Measurements from ENCODE around the gene RPS10.
"Not testable (repeated sequence)": the region's sequence is repeated elsewhere in the genome, so short reads cannot be mapped to it uniquely, and the experiment has no call there.

Gene RPS10

DNA sequence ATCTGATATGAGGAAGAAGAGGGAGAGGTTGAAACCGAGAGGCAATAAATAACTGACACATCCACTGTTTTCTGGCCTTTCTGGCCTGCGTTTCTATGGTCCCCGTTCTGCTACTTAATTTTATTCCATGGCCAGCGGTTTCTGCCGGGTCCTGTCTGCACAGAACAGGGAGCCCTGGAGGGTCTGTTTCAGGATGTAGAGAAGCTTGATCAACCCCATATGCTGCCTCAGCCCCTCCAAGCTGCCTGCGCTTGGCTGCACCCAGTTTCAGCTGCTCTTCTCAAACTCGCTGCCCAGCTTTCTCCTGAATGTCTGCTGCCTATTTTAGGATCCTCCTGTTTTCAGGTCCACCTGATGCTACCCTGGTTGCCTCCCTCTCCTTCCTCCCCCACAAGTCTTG, 21.5 kb upstream of the RPS10 start:
- no peak for DNase-seq

DNA sequence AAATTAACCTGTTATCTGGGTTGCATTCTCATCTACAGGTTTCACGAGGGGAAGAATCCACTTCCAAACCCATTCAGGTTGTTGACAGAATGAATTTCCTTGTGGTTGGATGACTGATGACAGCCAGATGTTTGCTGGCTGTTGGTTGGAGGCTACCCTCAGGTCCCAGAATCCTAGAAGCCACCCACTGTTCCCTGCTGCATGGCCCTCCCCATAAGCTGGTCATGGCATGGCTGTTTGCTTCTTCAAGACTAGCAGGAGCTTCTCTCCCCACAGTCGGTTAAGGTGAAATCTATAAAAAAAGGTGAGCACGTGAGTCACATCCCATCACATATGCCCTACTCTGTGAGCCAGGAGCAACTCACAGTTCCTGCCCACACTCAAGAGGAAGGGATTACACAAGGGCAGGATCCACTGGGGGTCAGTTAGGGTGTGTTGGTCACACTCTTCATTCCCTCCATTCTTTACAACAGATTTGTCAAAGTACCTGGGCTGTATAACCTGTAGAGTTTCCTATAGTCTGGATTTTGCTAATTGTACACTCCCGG, 19.5 kb upstream of the RPS10 start:
- no peak for DNase-seq

DNA sequence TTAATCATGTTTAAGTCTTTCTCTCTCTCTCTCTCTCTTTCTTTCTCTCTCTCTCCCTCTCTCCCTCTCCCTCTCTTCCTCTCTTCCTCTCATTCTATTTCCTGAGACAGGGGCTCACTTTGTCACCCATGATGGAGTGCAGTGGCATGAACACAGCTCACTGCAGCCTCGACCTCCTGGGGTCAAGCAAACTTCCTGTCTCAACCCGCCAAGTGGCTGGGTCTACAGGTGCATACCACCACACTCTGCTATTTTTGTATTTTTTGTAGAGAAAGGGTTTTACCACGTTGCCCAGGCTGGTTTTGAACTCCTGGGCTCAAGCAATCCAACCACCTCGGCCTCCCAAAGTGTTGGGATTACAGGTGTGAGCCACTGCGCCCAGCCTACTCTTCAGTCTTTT, 15.7 kb upstream of the RPS10 start:
- DNase-seq: no peak

DNA sequence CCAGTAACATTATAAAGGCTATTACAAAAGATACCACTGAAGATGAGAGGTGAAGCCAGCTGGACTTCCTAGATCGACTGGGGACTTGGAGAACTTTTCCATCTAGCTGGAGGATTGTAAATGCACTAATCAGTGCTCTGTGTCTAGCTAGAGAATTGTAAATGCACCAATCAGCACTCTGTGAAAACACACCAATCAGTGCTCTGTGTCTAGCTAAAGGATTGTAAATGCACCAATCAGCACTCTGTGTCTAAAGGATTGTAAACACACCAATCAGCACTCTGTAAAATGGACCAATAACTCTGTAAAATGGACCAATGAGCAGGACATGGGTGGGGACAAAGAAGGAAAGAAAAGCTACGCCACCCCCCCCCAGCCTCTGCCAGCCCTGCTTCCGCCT, 13.6 kb upstream of the RPS10 start:
- DNase-seq: no peak

DNA sequence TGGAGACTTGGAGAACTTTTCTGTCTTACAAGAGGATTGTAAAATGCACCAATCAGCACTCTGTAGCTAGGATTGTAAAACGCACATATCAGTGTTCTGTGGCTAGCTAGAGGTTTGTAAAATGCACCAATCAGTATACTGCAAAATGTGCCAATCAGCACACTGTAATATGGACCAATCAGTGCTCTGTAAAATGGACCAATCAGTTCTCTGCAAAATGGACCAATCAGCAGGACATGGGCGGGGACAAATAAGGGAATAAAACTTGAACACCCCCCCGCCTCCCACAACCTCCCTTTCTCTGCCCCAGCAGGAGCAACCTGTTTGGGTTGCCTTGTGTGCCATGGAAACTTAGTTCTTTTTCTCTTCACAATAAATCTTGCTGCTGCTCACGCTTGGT, 12.8 kb upstream of the RPS10 start:
- no peak for DNase-seq

DNA sequence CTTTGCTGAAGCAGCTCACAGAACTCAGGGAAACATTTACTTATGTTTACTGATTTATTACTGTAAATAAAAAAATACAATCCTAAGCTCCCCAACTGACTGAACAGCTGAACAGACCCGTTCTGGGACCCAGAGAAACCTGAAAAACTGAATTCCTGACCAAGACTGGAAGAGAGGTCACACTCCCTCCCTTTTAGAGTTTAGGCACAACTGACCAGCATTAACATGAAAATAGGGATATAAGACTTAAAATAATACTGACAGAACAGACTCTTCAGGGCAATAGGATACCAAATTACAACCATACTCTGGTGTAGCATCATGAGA, 11.7 kb upstream of the RPS10 start:
- DNase-seq: no peak

DNA sequence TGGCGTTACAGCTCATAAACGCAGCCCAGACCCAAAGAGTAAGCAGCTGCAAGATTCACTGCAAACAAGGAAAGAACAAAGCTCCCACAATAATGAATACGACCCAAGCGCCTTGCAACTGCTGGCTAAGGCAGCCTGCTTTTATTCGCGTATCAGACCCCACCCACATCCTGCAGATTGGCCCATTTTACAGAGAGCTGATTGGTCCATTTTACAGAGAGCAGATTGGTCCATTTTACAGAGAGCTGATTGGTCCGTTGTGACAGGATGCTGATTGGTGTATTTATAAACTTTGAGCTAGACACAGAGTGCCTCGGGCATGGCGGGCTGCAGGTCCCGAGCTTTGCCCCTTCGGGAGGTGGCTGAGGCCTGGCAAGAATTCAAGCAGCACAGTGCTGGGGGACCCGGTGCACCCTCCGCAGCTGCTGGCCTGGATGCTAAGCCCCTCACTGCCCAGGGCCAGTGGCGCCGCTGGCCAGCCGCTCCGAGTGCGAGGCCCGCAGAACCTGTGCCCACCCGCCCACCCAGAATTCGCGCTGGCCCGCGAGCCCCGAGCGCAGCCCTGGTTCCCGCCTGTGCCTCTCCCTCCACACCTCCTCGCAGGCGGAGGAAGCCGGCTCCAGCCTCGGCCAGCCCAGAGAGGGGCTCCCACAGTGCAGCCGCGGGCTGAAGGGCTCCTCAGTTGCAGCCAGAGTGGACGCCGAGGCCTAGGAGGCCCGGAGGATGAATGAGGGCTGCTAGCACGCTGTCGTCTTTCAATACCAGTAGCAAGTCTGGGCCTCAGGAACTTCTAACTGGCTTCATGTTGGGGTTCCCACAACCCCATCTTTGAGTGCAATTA, 11.2 kb upstream of the RPS10 start:
- no peak for DNase-seq

DNA sequence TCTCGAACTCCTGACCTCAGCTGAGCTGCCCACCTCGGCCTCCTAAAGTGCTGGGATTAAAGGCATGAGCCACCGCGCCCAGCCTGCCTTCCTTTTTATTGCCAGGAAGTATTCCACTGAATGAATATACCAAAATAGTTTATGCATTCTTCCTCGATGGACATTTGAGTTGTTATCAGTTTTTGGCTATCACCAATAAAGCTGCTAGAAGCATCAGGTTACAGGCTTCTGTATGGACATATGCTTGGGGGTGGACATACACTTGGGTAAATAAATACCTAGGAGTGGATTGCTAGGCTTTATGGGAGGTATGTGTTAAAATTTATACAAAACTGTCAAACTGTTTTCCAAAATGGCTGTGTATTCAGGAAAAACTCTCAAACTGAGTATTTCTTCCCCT, 10.0 kb upstream of the RPS10 start:
- no peak for DNase-seq

DNA sequence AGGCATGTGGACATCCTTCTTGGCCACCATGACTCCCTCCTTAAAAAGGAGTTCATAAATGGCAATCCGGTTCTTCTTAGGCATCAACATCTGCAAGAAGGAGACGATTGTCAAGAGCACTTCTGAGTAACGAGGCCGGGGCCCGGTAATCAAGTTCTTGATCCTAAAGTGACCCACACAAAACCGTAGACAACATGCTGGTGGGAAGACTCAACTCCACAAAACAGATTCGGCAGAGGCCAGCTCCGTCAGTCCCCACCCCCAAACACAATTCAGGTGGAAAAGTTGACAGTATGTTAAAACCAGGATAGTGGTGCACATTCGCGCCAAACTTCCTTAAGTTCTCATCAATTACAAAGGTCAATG, 754 bp downstream of the RPS10 start:
- no peak for DNase-seq

DNA sequence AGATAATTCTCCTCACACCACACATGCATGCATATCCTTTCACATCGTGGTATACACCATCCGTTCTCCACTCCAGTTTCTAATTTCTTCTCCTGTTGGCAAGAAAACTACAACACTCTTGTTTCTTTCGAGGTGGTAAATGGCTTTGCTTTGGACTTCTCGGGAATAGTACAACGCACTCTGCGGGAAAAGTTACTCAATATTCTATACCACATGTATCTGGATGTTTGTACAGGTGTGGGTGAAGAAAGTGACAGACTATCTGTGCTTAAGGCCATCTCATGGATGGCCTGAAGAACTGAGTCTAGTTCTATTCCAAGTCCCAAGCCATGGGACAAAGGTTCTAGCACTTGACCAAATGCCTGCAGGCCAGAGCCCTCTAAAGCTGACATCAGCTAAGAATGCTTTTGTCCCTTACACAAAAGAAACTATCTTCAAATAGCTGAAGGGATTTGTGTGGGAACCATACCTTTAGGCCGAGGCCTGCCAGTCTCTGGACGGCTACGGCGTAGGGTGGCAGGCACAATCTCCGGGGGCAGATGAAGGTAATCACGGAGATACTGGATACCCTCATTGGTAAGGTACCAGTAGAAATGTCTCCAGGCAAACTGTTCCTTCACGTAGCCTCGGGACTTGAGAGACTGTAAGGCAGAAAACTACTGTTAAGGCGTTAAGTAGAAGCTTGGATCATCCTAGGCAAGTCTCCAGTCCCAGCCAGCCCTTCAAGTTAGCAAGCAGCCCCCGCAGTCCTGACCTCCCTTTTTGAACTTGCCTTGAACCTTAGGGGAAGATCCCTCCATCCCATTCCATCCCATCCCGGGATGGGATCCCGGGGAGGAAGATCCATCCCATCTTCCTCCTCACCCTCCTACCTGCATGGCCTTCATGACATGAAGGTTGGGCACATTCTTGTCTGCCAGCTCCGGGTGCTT, 1.4 kb downstream of the RPS10 start:
- no peak for DNase-seq

DNA sequence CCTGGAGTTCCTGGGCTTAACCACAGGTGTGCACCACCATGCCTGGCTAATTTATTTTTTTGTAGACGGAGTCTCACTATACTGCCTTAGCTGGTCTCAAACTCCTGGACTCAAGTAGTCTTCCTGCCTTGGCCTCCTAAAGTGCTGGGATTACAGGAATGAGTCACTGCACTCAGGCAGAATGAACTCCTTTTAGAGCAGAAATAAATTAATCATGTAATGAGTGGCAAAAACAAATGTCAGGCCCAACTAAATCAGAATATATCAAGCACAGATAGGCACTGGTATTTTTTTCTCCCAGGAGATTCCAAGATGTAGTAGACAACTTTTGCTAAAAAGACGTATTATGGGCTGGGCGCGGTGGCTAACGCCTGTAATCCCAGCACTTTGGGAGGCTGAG, 2.6 kb downstream of the RPS10 start:
- no peak for DNase-seq

DNA sequence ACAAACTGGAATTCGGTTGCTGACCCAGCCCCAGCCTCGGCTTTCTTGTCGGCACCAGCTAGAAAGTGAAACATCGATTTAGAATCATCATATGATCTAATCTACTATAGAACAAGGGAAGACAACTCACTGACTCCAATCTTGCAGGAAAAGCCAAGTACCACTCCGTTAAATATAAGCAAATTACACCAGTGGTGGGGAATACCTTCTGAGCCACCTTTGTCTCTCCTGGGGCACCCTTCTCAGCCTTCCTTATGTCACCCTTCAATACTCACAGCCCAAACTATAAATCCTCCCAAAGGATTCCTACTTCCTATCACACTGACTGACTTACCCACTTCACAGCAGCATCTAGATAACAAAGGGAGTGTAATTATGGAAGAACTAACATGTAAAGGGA, 7.5 kb downstream of the RPS10 start:
- DNase-seq: no peak

DNA sequence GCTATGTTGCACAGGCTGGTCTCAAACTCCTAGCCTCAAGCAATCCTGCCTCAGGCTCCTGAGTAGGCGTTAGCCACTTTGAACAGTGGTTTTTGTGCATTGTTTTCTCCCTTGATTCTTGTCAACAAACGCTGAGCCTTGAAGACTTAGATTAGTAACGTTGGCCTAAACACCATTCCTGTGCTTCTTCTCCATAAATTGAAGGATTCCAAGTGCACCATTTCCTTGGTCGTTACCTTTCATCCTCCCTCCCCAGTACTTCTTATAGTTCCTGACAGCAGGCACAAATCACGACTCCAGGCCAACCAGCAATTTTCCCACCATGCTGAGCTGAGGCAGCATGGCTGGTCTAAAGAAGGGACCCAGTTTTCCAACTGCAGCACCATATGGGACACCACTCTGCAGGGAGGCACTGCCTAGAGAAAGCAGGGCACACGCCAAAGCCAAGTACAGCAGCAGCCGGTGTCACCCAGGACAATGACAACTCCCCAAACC, 8.9 kb downstream of the RPS10 start:
- DNase-seq: no peak

DNA sequence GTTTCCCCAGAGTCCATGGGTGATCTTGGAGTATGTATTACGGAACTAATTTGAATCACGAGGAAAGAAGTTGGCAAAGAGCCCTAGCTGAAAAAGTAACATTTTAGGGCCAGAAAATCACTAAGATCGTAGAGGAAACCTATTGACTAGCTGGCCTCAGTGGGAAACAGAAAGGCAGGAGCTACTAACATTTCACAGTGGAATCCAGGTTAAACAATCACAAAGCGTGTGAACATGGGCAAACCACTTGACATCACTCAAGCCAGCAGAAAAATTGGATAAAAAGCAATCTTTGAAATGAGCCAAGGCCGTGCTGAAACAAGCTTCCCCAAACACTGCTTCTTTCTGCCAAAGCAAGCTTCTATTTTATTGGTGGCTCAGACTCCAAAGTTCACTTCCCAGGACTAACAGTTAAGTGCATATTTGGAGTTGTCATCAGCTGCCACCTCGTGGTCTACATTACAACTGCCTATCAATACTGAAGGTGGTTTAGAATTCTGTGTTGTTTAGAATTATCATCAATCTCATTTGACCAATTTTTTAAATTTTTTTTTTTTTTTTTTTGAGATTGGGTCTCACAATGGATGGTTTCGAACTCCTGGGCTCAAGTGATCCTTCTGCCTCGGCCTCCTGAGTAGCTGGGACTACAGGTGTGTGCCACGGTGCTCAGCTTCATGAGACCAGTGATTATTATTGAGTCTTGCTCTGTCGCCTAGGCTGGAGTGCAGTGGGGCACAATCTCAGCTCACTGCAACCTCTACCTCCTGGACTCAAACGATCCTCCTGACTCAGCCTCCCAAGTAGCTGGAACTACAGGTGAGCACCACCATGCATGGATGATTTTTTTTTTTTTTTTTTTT, 10.6 kb downstream of the RPS10 start:
- DNase-seq: peak; percentile 66 to 75

DNA sequence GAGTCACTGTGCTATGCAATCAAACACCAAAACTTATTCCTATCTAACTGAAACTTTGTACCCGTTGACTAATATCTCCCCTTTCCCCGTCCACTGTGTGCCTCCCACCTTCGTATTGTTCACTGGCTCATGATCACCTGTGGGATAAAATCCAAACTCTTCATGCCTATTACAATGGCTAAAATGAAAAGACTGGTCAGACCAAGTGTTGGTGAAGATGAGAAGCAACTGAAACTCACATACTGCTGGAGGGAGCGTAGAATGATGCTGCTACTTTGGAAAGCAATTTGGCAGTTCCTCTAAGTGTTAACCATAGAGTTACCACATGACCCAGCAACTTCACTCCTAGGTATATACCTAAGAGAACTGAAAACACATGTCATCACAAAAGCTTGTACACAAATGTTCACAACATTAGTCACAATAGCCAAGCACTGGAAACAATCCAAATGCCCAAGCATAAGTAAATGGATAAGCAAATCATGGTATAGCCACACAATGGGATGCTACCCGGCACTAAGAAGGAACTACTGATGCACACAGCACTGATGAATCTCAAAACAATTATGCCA, 13.1 kb downstream of the RPS10 start:
- DNase-seq: no peak

DNA sequence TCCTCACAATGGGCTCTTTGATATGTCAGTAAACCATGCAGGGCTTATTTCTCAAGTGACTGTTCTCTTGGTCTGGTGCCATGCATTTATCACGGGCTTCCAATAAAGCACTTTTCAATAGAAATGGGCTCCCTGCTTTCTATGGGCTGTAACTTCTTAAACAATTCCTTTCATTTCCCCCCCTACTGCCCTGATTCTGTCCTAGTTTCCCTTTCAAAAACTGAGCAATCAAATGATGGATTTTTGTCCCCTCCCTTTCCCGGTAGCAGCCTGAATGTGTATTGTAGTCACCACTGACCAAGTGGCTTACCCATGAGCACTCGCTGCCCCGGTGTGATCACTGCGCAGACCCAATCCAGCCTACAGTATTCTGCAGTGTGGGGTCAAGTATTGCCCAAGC, 13.9 kb downstream of the RPS10 start:
- no peak for DNase-seq

DNA sequence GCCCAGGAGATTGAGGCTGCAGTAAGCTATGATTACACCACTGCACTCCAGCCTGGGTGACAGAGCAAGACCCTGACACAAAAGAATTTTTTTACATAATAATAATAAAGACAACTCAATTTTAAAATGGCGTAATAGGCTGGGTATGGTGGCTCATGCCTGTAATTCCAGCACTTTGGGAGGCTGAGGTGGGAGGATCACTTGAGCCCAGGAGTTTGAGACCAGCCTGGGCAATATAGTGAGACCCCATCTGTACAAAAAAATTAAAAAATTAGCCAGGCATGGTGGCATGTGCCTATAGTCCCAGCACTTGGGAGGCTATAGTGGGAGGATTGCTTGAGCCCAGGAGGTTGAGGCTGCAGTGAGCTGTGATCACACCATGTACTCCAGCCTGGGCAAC, 18.0 kb downstream of the RPS10 start:
- not testable (repeated sequence) for DNase-seq

DNA sequence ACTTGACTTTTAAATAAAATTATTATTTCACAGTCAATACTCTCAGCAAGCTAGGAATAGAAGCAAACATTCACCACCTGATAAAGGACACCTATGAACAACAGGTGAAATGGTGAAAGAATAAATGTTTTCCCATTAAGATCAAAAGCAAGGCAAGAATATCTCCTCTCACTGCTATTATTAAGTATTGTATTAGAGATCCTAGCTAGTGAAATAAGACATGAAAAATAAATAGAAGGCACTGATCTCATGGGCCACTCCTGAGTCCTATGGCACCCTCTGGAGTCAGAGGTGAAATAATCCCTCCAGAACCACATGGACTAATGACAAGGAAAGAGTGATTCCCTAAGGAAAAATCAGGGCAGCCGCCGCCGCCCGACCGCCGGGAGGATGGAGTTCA, 29.4 kb downstream of the RPS10 start:
- DNase-seq: no peak

DNA sequence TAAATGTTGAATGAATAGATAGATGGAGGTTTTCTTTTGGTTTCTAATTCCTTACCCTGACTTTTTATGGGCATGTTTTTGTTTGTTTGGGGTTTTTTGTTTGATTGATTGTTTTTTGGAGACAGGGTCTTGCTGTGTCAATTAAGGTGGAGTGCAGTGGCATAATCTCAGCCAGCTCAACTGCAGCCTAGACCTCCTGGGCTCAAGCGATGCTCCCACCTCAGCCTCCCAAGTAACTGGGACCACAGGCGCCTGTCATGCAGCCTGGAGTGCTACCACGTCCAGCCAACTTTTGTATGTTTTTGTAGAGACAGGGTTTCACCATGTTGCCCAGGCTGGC, 31.9 kb downstream of the RPS10 start:
- DNase-seq: no peak

DNA sequence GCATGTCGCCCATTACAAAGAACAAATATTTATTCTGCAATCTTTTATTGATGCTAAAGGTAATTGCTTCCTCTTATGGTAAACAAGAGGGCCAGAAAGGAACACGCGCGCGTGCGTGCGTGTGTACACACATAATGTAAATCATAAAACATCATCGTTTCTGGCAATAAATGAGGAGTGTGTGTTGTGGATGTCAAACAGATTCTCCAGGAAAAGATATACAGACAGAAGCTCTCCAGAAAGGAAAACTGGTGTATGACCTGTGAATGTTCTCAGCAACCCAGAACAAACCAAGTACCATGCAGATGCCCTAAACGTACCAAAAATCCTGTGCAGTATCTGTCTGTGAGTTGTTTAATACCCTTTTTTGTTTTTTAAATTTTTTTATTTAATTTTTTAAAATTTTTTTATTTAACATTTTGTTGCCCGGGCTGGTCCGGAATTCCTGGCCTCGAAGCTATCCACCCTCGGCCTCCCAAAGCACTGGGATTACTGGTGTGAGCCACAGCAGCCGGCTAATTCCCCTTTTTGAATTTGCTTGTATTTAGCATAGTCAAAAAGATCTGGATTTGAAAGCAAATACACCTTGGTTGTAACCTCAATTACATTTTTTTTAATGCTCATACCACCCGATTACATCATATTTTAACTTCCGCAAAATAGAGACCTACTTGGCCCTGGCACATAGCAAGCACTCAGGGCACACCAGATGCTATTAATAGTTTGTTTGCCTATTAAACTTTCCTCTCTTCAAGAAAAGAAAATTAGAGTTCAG, 32.5 kb downstream of the RPS10 start:
- peak; percentile 28 to 48 for DNase-seq

DNA sequence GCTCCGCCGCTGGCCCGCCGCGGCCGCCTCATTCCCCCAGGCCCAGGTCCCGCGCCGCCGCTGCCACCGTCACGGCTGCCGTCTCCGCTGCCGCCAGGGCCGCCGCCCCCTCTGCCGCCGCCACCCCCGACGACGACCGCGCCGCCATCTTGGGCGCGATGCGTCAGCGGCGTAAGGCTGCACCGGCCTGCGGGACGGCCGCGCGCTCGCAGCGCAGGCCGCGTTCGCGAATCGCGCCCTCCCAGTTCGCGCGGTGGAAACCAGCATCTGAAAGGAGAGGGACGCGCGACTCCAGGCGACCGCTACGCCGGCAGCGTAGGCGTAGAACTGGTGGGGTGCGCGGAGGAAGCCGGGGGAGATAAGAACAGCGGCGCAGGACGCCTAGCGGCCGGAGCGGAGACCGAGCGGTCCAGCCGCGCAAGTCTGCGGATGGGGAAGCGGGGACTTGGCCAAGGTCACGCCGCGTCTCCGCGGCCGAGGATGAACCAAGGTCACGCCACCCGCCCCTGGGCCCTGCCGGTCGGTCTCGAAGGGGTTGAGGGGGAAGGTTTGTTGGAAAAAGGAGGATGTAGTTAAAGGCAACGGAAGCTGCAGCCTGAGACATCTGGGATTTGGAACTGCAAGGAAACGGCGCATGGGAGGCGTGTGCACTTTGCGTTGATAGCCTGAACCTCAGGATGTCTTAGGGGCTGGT, 33.2 kb downstream of the RPS10 start, which contains the start of gene NUDT3:
Gene NUDT3 (minus strand): TSS at position 173 of the 694 bp plus-strand sequence. CDS start 307 bp downstream, outside the sequence.
- peak; percentile 83 to 95 for DNase-seq
